Measurements from ENCODE around the gene PADI1. TPM values are rescaled to one million over a fixed set of nuclear protein-coding genes. Genes with fewer than 3 reads are reported as not detected.

Gene PADI1
- total and polyA plus RNA-seq, 2 of the 8 experiments (the other 6 are each of a cell fraction or from before 2014, with no cell fraction given) = 0.20 to 0.30 TPM

DNA sequence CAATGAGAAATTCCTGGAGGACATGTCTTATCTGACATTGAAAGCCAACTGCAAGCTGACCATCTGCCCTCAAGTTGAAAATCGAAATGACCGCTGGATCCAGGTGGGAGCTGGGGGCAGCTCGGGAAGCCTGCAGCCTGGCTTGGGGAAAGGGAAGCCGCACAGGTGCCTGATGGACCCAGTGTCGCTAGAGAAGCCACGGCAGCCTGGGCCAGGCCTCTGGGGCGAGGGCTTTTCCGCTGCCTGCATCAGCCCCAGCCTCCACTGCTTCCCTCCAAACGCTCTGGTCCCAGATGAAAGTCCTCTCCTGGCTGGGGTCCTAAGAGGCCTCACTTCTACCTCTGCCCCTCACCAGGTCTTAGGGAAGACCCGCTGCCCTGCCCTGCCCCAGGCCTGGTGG lies 25.2 kb downstream of the PADI1 start (continued):
- TF ChIP-seq SRF (IDR thresholded peaks at IDR 0.05; ENCODE audit: low read depth, low read length) = no peak
- no peak for TF ChIP-seq KDM1A (IDR thresholded peaks at IDR 0.05; ENCODE audit: borderline replicate concordance, low read length)
- no peak for TF ChIP-seq EZH2 (IDR thresholded peaks at IDR 0.05; ENCODE audit: low read depth, low read length, severe bottlenecking)
- no peak for TF ChIP-seq RFX5 (IDR thresholded peaks at IDR 0.05; ENCODE audit: borderline replicate concordance, low read depth, low read length)
- no peak for TF ChIP-seq JUND (IDR thresholded peaks at IDR 0.05; ENCODE audit: low read length)
- no peak for TF ChIP-seq MAFK (IDR thresholded peaks at IDR 0.05; ENCODE audit: low read depth, low read length)
